Endometrial microvascular endothelial cells (primary cell): ENCODE results near the gene SERINC4. TPM values are rescaled to one million over a fixed set of nuclear protein-coding genes. Genes with fewer than 3 reads are reported as not detected.

ENCODE experiments used
- in situ Hi-C: cut with HindIII; loops from 2 replicates; pipeline ENCODE4 v1.10.0; 2017; ENCODE audit warnings: low sequenced_read_pairs, low pct_unique_long_range_greater_than_20kb; ENCODE audit errors: inconsistent ontology term
- total RNA-seq: library from RNA; depleted of rRNA; stranded (reverse); fragments of >200 nt; gene quantifications from one replicate; pipeline ENCODE4 v1.2.3, GENCODE V29; 2015; ENCODE audit errors: inconsistent ontology term

SERINC4 gene
- total RNA-seq, 1 donor from 2014 or later = not detected

DNA sequence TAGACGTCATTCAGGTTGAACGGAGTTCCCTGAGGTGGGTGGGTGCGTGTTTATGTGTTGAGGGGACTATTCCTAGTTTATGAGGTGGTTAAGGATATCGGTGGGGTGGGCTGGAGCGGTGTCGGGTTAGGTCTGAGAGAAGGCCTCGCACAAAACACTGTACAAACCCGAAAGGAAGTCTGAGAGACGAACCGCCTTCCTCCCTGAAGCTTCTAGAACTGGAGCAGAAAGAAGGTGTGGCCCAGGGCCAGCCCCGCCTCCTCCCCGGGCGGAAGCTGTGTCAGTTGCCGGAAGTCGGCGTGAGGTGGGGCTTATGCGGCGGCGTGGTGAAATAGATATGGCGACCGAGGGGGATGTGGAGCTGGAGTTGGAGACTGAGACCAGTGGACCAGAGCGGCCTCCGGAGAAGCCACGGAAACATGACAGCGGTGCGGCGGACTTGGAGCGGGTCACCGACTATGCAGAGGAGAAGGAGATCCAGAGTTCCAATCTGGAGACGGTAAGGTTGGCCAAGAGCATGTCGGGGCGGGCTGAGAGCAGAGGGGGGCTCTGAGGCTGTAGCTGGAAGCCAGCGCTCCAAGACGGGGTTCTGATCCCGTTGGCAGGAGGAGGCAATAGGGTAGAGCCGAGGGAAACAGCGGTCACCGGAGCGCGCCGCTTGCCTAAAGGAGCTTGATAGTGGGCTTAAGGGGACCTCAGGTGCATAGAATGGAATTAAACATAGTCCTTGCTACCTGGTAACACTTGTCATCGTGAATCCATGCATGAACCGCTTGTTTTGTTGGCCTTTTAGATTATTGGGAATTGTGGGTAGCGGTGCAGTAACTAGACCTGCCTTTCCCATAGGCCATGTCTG is 494 bp upstream of the SERINC4 start, which contains the start of gene HYPK:
HYPK (plus strand) TSS at position 314 of the 856 bp plus-strand sequence; CDS start at position 338, 24 bp downstream.
- in situ Hi-C loops = no loop called here

DNA sequence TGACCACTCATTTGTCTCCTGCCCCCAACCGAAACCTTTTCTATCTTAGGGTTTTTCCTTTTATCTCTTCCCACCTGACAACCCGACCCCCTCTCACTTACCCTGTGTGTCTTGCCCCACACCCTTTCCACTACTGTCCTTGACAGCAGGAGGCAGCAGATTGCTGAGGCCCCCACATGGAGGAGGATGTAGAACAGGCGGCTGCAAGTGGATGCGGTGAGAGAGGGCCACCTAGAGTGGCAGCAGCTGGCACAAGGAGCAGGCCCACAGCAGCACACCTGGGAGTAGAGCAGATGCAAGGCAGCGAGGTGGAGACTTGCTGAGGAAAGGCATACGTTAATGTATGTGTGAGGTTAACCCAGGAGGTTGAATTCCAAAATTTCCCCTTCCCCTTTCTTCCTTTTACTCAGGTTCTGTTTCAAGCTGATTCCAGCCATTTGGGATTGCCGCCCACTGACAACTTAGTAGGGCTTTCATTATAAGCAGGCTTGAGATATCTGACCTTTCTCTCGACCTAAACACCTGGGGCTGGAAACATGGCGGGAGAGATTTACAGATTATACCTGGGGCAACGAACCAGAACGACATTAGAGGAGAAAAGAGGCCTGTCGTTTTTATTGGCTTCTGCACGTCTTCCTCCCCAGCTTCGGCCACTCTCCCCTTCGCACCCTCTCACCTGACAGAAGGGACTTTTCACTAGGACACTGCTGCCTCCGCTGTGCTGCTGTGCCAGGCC is 643 bp downstream of the SERINC4 start:
- in situ Hi-C loops = no loop called here

DNA sequence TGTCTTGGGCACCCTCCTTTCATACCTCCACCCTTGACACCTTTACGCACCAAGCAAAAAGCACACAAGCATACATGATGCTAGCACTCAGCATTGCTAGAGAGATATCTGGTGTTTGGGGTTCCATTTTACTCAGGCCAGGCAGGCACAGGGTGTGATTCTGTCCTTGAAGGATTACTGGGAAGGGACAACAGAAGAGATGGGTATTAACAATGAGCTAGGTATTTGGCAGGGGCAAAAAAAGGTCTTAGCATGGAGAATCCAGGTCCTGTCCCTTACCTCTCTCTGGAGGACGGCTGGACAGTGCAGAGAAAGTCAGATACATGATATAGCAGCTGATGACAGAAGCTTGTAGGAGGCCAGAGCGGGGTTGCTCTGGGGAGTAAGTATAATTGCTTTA is 3.5 kb downstream of the SERINC4 start:
- in situ Hi-C loops = no loop called here

DNA sequence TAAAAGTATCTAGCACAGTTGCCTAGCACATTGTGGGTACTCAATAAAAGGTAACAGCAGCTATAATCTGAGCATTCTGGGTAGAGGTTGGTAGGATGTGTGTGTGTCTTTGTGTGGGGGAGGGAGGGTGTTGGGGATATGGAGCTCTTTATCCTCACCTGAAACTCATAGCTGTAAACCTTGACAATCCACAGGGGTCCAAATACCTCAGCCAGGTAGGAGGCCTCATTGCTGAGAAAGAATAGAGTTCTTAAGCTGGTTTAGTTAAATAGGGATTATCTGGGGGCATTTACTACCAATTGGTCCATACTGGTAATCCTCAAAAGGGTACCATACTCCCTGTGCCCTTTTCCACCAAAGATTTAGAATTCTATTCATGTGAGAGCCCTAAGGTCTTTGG is 4.0 kb downstream of the SERINC4 start:
- in situ Hi-C loops = no loop called here

DNA sequence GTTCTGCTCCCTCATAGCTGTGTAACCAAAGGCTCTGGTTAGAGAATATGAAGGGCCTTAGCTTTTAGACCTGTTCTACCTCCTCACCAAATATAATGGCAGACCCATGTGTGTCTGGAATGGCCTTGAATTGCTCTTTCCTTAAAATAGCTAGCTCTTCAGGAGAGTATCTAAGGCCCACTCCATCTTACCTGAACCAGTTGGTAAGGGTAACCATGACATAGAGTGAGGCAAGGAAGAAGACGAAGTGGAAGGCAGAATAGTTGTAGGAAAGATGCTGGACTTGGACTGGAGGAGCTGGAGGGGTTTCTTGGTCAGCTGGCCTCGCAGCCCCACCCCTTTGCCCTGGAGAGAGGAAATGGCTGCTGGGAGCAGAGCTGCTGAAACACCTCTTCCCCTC is 4.8 kb downstream of the SERINC4 start:
- in situ Hi-C loops = no loop called here

DNA sequence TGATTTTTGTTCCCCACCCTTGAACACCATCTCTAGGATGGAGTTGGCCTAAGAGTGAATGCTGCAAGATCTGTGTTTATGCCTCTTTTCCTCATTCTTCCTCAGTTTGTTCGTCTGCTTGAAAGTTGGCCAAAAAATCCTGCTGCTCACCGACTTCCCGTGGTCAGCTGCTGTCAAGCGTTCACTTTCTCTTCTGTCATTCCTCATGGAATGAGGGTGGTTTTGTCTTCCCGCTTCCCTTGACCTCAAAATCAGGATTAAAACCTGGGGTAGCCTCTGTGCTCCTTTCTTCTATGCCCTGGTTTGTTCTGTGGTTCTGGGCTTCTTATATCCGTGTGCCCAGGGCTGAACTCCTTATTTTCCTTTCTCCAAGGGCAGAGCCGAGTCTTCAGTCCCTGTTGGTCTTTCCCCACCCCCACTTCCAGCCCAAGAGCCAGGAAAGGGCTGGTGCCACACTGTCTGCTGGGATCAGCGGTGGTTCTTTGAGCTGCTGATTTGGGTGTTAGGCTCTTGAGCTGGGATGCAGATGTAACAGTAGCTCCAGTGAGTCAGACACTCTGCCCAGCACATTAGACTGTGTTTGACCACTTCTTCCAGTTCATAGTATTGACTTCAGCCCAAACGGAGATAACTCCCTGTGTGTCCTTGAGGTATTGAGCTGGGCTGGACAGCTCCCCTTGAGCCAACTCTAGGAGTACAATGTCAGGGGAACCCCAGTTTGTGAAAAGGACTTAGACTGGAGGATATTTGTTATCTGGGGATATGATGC is 5.6 kb downstream of the SERINC4 start:
- in situ Hi-C loops = no loop called here

DNA sequence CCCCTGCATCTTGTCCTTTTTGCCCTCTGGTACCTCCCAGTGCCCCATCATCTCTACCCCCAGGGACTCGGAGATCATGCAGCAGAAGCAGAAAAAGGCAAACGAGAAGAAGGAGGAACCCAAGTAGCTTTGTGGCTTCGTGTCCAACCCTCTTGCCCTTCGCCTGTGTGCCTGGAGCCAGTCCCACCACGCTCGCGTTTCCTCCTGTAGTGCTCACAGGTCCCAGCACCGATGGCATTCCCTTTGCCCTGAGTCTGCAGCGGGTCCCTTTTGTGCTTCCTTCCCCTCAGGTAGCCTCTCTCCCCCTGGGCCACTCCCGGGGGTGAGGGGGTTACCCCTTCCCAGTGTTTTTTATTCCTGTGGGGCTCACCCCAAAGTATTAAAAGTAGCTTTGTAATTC is 6.4 kb downstream of the SERINC4 start:
- in situ Hi-C loops = no loop called here

DNA sequence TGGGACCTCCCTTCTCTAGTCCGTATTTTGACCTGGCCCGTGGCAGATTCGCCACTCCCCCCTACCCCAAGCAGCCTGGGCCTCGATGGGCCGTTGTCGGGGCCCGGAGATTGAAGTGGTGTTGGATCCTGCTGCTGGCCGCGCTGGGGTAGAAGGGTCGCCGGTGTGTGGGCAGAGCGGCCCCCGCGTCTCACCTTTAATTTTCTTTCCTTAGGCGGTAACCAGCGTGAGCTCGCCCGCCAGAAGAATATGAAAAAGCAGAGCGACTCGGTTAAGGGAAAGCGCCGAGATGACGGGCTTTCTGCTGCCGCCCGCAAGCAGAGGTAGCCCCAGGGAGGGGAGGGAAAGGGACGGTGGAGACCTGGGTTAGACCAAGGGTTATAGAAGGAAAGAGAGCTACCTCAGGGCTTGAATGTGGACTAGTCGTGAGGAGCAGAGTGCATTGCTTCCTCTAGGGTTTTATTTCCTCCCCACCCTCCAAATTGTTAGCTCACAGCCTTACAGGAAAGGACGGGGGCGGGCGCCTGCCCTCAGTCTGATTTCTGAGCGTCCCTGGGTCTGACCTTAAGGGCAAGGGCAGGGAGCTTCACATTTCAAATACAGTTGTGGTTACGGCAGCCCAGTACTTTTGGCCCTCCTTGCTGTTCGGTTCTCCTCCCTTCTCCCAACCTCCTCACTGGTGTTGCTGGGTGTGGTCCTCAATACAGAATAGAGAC is 7.1 kb downstream of the SERINC4 start:
- in situ Hi-C loops = no loop called here

DNA sequence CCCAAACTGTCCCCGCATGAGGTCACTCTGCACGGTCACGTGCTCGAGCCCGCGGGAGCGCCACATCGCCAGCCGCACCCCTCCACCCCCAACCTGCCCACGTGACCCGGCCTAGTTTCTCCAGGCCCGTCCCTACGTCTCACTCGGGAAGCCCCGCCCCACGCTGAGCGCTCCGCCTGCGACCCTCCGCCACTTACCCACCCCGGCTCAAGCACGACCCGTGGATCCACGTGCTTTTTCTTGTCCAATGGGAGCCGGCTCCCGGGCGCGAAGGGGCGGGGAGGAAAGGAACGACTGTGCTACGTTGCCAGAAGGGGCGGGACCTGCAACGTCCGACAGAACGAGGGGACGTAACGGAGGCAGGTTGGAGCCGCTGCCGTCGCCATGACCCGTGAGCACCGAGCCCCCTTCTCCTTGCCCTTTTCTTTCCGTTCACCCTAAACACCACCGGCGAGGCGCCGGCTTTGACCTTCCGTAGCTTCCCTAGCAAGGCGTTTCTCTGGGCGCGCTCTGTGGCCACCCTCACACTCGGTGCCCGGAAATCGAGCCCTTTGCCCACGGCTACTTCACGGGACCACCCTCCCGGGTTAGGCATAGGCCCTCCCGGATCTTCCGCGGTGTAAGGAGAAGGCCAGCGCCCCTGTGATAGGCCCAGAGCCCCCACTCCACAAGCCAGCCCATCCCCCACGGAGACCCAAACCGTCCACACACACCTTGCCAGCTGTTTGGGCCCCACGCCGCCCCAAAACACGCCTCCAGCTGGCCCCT is 7.8 kb downstream of the SERINC4 start, which contains the start of gene SERF2:
SERF2 (plus strand) TSS at position 328 of the 768 bp plus-strand sequence; CDS start at position 385, 57 bp downstream.
- in situ Hi-C loops = no loop called here

DNA sequence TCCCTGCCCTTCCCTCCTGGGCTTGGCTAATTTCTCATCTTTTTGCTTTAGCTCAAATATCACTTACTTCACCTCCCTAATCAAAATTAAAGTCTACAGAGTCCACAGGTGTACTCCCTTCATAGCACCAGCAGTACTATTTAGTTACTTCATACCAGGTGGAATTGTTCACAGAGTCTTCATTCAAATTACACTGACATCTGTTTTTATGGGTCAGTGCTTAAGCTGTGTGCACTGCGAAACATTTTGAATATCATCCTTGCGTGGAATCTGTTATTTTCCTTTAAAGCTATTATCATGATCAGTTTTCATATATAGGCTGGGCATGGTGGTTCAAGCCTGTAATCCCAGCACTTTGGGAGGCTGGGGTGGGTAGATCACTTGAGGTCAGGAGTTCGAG is 10.6 kb downstream of the SERINC4 start:
- in situ Hi-C loops = no loop called here

DNA sequence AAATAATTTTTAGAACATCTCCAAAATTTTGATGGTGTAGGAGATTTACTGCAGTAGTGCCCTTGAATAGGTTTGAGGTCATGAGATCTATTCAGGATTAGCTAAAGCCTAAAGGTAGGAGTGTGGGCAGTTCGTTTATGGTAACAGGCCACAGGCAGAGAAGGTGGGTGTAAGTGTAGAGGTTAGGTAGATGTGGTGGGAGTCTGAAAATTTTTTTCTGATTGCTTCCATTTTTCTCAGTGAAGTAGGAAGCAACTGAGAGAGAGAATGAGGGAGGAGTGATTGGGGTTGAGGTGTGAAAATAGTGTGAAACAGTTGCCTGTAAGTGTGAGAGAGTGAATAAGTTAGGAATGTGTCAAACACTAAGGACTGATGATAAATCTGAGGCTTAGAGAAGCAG is 21.0 kb downstream of the SERINC4 start:
- in situ Hi-C loops = no loop called here

DNA sequence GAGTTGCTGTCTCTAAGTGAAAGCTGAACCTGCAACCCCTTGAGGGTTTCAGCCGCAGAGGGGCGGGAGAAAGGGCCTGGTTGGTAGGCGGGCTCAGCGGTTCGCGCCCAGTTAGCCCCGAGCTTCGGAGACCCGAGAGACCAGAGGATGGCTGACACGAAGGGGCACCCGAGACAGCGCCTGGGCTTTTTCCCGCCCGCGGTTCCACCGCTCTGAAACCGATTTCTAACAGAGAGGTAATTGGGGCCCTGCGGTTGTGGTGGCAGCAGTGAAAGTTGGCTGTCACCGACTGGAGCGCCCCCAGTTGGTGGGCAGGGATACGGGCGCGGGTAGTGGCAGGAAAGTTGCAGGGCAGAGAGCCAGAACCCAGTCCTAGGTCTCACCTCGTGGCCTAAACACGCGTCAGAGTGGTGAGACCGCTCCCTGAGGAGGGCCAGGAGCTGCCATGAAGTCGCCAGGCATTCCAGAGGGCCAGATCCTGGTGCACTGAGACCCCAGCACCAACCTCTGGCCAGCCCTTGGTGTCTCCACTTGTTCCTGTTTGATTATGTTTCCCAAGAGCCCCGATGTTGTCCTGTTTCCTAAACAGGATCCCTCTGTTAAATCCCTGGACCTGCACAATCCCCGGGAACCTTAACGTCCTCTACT is 22.6 kb downstream of the SERINC4 start:
- in situ Hi-C loops = no loop called here

DNA sequence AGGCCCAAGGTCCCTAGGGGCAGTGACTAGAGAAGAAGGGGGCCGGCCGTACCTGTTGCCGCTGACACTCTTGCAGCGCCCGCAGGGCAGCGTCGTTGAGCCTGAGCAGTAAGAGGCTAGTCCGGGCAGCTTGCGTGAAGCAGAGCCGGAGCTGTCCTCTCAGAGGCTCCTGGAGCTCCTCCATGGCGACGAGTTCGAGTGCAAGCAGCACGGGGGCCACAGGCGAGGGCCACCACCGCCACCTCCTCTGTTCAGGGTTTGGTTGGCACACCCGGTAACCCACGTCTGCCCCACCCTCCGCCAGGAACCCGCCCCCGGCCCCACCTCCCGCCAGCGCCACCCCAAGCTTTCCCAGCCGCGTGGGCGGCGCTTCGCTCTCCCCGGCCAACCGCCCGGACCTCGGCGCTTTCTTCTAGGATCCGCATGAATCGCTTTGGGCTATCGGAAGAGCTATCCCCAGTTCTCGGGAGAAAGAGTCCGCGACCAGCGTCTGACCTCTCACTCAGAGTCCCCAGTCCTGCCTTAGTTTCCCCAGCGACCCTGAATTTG is 23.2 kb downstream of the SERINC4 start, which contains the start of gene ELL3:
ELL3 (minus strand) TSS at position 249 of the 549 bp plus-strand sequence; CDS start at position 184, 65 bp downstream.
- in situ Hi-C loops = no loop called here

DNA sequence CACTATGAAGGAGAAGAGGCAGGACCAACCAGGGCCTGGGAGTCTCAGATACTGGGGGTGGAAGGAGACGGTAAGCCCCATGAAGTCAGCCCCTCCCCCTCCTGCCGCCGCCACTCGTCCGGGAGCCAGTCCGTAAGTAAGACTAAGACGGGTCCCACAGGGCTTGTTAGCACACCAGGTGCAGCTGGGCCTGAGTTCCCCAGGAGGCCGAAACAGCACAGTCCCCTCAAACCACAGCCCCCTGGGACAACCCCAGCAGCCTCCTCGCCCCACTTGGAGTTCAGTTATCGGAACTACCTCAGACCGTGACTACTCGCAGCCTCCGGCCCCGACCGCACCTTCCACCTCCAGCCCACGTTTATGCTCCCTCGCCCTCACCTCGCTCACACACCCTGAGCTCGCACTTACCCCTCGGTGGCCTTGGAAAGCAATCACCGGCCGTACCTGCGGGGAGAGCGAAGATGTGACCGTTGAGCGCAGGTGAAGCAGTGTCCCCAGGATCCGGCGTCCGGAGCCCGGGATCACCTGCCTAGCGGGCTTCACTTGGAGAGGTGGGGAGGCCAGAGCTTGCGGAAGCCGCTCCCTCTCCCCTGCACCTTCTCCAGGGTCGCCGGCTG is 23.8 kb downstream of the SERINC4 start:
- in situ Hi-C loops = no loop called here

DNA sequence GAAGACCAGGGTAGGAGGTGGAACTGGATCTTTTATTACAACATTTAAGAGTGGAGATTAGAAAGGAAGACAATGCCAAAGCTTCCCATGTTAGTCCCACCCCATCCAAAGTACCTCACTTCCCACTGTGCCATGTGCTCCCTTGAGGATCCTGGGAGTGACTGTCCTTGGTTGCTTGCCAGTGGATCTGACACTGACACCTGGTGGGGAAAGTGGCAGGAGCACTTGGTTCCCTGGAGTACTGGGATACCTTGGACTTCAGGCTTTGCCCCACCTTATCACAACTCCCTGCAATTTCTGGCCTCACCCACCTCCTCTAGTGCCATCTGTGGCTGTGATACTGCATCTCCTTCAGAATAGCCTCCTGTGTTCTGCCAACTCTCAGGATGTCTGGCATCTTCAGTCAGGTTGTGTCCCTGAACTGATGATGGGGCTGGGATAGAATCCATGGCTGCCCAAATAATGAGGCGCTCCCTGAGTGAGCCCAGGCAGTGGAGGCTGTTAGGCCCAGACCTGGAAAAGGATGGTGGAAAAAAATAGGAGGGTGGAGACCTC is 24.5 kb downstream of the SERINC4 start:
- in situ Hi-C loops = no loop called here

DNA sequence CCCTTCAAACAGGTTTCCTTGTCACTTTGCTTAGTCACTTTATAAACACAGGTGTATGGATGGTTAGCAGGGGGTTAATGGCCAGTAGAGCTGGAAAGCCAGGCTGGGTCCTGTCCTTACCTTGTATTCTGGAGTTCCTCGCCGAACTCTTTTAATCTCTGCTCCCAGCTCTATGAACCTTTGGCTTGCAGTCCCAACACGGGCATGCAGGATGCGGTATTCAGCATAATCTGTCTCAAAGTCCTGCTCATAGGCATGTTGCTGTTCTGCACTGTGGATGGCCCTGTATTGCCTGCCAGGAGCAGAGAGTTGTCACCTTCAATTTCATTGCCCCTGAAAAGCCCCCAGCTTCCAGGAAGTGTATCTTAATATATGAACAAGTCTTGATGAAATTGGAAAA is 26.0 kb downstream of the SERINC4 start:
- in situ Hi-C loops = no loop called here
